SU-DHL-6 (cell line): Measurements from ENCODE around the gene RASA1.
A peak's percentile ranks its signal among the peaks of the same experiment; 100 is the strongest.

Experiments
- H2AFZ ChIP-seq: fragments of 200-600 bp; sonication (generic); 2 replicates; pipeline ENCODE4 v1.6.1; 2014; ENCODE audit warnings: low read depth, mild to moderate bottlenecking, moderate library complexity, mixed read lengths, antibody characterized with exemption, low read length; ENCODE audit not compliant: severe bottlenecking
- H3F3A ChIP-seq: fragments of 200-600 bp; shearing (Covaris generic); 2 replicates; pipeline ENCODE4 v1.6.0; 2016; ENCODE audit warnings: antibody characterized with exemption, mild to moderate bottlenecking; ENCODE audit not compliant: insufficient read depth
- H3K27ac ChIP-seq: fragments of 200-600 bp; sonication (generic); 2 replicates; pipeline ENCODE4 v1.5.1; 2016; ENCODE audit warnings: low read depth, mild to moderate bottlenecking, low read length, moderate library complexity, mixed read lengths
- H3K27me3 ChIP-seq: fragments of 200-600 bp; sonication (generic), shearing (Covaris generic); 2 replicates; pipeline ENCODE4 v1.6.0; 2014; ENCODE audit warnings: mild to moderate bottlenecking, low read length
- H3K36me3 ChIP-seq: fragments of 200-600 bp; sonication (generic); 2 replicates; pipeline ENCODE4 v1.6.1; 2014; ENCODE audit warnings: mild to moderate bottlenecking, low read length, mixed read lengths
- H3K4me2 ChIP-seq: fragments of 300-600, 200-600 bp; shearing (Covaris generic), sonication (generic); 2 replicates; pipeline ENCODE4 v1.6.0; 2014; ENCODE audit warnings: low read length, low read depth, mild to moderate bottlenecking; ENCODE audit not compliant: poor library complexity, severe bottlenecking
- H3K4me3 ChIP-seq: fragments of 200-600 bp; sonication (generic); 2 replicates; pipeline ENCODE4 v1.5.1; 2014; ENCODE audit warnings: antibody characterized with exemption, low read length, mild to moderate bottlenecking, mixed read lengths; ENCODE audit not compliant: insufficient read depth, poor library complexity, severe bottlenecking
- H3K79me2 ChIP-seq: fragments of 200-600 bp; sonication (generic); 2 replicates; pipeline ENCODE4 v1.6.1; 2014; ENCODE audit warnings: mild to moderate bottlenecking, low read length, moderate library complexity; ENCODE audit not compliant: insufficient read depth
- H3K9ac ChIP-seq: fragments of 200-600 bp; sonication (generic); 2 replicates; pipeline ENCODE4 v1.7.0; 2014; ENCODE audit warnings: mild to moderate bottlenecking, low read length
- H3K9me2 ChIP-seq: fragments of 200-600 bp; sonication (generic); replicated peaks from 2 replicates; pipeline ENCODE4 v1.6.1; 2014; ENCODE audit warnings: low read length; ENCODE audit not compliant: insufficient read depth
- H3K9me3 ChIP-seq: fragments of 200-600 bp; sonication (generic); 2 replicates; pipeline ENCODE4 v1.6.1; 2014; ENCODE audit warnings: low read length, mixed read lengths; ENCODE audit not compliant: insufficient read depth
- H4K20me1 ChIP-seq: fragments of 200-600 bp; sonication (generic); 2 replicates; pipeline ENCODE4 v1.6.1; 2014; ENCODE audit warnings: low read depth, mild to moderate bottlenecking, antibody characterized with exemption, low read length, moderate library complexity, mixed read lengths
- EZH2phosphoT487 ChIP-seq: fragments of 200-600 bp; sonication (generic), shearing (Covaris generic); conservative IDR thresholded peaks from 2 replicates; pipeline ENCODE4 v1.6.1; 2018; ENCODE audit warnings: mild to moderate bottlenecking, antibody characterized with exemption, low read length, moderate library complexity, mixed read lengths
- TF ChIP-seq, protein P1 (sequence below): fragments of 200-600 bp; sonication (generic); IDR thresholded peaks from one replicate; pipeline ENCODE4 v1.5.1; 2017; ENCODE audit warnings: antibody characterized with exemption, mild to moderate bottlenecking, low read length, moderate library complexity; ENCODE audit not compliant: insufficient read depth, poor library complexity, severe bottlenecking

The RASA1 gene

DNA sequence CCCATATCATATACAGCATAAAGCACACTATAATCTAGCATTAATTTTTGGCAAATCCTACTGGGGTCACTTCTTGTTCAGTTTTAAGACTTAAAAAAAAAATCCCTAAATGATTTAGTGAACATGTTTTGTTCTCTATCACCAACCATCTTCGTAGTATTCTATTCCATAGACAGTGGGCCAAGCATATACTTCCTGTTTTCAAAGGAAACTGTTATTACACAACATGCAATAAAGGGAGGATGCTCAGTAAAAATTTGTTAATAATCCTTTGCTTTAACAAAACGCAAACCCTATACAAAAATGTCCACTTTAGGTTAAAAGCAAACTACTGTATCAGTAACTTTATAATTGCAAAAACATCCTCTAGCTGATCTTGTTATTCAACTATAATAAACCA is 132.0 kb downstream of the RASA1 start:
- Histone ChIP-seq H3K79me2 (no peaks in the 10 kb centered on the region), H3K36me3 (peaks cover 48% of the 10 kb centered on the region), H3K27ac (no peak overlapping the region), H3K4me3 (no peak overlapping the region), H4K20me1 (no peaks in the 10 kb centered on the region; the same call in 1 of the 2 replicates), H3K9ac (no peak overlapping the region), H3K27me3 (no peaks in the 10 kb centered on the region), H3K4me2 (no peak overlapping the region), H3F3A (peaks cover 21% of the 10 kb centered on the region; the same call in 1 of the 2 replicates), H2AFZ (no peak overlapping the region), H3K9me2 (no peaks in the 10 kb centered on the region), H3K9me3 (no peaks in the 10 kb centered on the region)
- TF ChIP-seq, protein P1, sequence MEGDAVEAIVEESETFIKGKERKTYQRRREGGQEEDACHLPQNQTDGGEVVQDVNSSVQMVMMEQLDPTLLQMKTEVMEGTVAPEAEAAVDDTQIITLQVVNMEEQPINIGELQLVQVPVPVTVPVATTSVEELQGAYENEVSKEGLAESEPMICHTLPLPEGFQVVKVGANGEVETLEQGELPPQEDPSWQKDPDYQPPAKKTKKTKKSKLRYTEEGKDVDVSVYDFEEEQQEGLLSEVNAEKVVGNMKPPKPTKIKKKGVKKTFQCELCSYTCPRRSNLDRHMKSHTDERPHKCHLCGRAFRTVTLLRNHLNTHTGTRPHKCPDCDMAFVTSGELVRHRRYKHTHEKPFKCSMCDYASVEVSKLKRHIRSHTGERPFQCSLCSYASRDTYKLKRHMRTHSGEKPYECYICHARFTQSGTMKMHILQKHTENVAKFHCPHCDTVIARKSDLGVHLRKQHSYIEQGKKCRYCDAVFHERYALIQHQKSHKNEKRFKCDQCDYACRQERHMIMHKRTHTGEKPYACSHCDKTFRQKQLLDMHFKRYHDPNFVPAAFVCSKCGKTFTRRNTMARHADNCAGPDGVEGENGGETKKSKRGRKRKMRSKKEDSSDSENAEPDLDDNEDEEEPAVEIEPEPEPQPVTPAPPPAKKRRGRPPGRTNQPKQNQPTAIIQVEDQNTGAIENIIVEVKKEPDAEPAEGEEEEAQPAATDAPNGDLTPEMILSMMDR = no peak
- no peak for TF ChIP-seq EZH2phosphoT487

DNA sequence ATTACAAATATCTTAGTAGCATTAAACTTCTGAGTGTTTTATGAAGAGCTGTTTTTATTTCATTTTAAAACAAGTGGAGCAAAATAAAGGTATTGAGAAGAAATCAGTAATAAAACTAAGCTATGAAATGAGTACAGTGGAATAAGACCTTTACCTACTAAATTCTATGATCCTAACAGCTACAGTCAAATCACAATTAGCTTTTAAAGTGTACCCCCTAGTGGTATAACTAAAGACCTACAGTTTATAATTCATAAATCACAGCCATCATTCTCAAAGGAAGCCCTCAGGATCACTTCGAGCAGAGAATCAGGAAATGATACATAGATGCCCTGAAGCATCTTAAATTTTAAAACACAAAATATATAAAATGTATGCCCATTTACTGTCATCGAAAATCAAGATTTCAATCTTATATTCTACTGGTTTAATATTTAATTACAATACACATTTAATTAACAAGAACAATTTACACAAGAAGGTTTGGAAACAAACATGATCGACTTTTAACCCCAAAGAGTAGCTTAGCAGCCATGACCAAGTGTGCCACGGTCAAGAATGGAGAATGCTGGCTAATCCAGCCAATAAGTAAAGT is 132.7 kb downstream of the RASA1 start:
- no peaks in the 10 kb centered on the region for H3K9me3 ChIP-seq
- no peaks in the 10 kb centered on the region for H3K9me2 ChIP-seq
- peaks cover 48% of the 10 kb centered on the region for H3K36me3 ChIP-seq
- 0 out of 2 replicates have a peak, but pooled peaks cover 3% of the 10 kb centered on the region for H3K79me2 ChIP-seq
- H2AFZ ChIP-seq = no peak overlapping the region
- TF ChIP-seq, protein P1 = peak; percentile 55
- no peak for TF ChIP-seq EZH2phosphoT487
- H3F3A ChIP-seq = peaks cover 21% of the 10 kb centered on the region; the same call in 1 of the 2 replicates
- H4K20me1 ChIP-seq = no peaks in the 10 kb centered on the region; the same call in 1 of the 2 replicates
- H3K9ac ChIP-seq = no peak overlapping the region
- no peak overlapping the region for H3K4me3 ChIP-seq
- H3K27me3 ChIP-seq = no peaks in the 10 kb centered on the region
- no peak overlapping the region for H3K4me2 ChIP-seq
- H3K27ac ChIP-seq = no peak overlapping the region

DNA sequence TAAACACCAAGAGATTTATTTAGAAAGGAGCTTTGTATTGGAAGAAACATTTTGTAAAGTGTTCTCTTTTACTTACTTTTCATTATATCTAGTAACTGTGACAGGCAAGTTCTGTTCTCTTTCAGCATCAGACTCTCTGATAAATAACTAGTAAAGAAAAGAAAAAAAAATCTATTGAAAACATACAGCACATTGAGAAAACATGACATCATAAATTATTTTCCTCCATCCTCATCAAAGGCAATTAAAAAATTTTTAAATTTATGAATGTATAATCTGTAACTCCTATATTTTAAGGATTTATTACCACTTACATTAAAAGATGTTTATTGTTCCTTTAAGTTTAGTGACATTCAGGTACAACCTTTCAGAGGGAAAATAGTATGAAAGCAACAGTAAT is 133.9 kb downstream of the RASA1 start:
- Histone ChIP-seq H3K36me3 (peaks cover 55% of the 10 kb centered on the region), H3F3A (peaks cover 21% of the 10 kb centered on the region; the same call in 1 of the 2 replicates), H3K9me3 (no peaks in the 10 kb centered on the region), H3K9ac (no peak overlapping the region), H3K27me3 (no peaks in the 10 kb centered on the region), H4K20me1 (no peaks in the 10 kb centered on the region; the same call in 1 of the 2 replicates), H3K79me2 (0 out of 2 replicates have a peak, but pooled peaks cover 3% of the 10 kb centered on the region), H3K9me2 (no peaks in the 10 kb centered on the region), H2AFZ (no peak overlapping the region), H3K27ac (no peak overlapping the region), H3K4me3 (no peak overlapping the region), H3K4me2 (no peak overlapping the region)
- TF ChIP-seq EZH2phosphoT487 = no peak
- TF ChIP-seq, protein P1 = no peak
